Measurements from ENCODE around the gene TMEM41B.
"Not testable (repeated sequence)": the region's sequence is repeated elsewhere in the genome, so short reads cannot be mapped to it uniquely, and the experiment has no call there.

The TMEM41B gene

DNA sequence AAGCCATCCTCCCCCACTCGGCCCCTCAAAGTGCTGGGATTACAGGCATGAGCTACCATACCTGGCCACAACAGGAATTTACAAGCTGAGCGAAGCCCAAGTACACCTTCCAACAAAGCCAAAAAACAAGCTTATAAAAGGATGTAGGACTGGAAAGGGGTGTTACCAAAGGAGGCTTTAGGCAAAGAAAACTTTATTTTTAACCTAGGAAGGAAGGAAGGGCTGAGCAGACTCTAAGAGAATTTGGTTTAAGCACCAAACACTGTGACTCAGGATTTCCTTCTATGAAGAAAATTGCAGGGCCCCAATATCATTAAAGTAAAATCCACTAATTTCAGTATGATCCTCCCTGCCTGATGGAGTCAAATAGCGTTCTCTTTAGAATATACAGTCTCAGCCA lies 61.3 kb downstream of the TMEM41B start:
- H3K4me3 ChIP-seq (ENCODE audit: low read depth, low read length): no peak overlapping the region
- TF ChIP-seq, protein P1, sequence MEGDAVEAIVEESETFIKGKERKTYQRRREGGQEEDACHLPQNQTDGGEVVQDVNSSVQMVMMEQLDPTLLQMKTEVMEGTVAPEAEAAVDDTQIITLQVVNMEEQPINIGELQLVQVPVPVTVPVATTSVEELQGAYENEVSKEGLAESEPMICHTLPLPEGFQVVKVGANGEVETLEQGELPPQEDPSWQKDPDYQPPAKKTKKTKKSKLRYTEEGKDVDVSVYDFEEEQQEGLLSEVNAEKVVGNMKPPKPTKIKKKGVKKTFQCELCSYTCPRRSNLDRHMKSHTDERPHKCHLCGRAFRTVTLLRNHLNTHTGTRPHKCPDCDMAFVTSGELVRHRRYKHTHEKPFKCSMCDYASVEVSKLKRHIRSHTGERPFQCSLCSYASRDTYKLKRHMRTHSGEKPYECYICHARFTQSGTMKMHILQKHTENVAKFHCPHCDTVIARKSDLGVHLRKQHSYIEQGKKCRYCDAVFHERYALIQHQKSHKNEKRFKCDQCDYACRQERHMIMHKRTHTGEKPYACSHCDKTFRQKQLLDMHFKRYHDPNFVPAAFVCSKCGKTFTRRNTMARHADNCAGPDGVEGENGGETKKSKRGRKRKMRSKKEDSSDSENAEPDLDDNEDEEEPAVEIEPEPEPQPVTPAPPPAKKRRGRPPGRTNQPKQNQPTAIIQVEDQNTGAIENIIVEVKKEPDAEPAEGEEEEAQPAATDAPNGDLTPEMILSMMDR (IDR thresholded peaks at IDR 0.05; ENCODE audit: borderline replicate concordance, insufficient read depth, low read depth, low read length): no peak

DNA sequence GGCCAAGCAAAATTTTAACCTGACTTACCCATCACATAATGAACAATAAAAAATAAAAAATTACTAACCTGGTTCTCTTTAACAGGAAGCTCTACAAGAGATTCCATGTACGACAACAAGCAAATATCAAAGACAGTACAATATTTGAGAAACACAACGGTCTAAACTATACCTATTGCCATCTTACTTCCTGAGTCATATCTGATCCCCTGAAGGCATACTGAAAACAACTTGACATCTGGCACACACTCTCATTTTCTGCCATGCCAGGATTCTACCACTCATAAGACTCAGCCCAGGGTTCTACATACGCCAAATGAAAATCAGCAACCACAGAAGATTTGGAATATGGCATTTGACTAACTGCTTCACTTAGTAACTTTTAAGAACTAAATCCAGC lies 63.1 kb downstream of the TMEM41B start:
- no peak overlapping the region for H3K4me3 ChIP-seq (ENCODE audit: low read depth, low read length)
- TF ChIP-seq, protein P1 (IDR thresholded peaks at IDR 0.05; ENCODE audit: borderline replicate concordance, insufficient read depth, low read depth, low read length): no peak

DNA sequence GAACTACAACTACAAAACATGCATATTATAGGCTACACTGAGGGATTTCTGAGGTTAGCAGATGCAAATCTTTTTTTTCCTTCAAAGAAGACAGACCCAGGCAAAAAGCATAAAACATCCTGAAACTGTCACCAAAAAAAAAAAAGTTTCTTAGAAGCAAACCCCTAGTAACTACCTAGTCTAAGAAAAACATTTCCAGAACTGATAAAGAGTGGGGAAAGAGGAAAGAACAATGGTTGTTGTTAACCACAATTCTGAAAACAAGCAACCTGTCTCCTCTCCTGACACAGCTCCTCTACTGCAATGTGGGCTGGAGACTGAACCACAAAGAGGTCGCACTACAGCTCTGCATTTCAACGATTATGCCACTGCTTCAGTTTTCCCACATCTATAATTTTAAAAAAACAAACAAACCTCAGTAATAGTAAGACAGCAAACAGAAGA lies 64.2 kb downstream of the TMEM41B start:
- TF ChIP-seq, protein P1 (IDR thresholded peaks at IDR 0.05; ENCODE audit: borderline replicate concordance, insufficient read depth, low read depth, low read length): no peak
- H3K4me3 ChIP-seq (ENCODE audit: low read depth, low read length): no peak overlapping the region

DNA sequence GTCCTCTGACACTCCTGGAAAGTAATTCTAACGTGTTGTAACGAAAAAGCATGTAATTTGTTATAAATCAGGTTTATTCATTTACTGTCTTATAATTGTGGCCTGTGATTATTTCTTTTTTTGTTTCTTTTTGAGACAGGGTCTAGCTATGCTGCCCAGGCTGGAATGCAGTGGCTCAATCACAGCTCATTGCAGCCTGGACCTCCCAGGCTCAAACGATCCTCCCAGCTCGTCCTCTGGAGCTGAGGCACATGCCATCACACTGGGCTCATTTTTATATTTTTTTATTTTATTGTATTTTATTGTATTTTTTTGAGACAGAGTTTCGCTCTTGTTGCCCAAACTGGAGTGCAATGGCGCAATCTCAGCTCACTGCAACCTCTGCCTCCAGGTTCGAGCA lies 65.1 kb downstream of the TMEM41B start:
- TF ChIP-seq, protein P1 (IDR thresholded peaks at IDR 0.05; ENCODE audit: borderline replicate concordance, insufficient read depth, low read depth, low read length): no peak
- no peak overlapping the region for H3K4me3 ChIP-seq (ENCODE audit: low read depth, low read length)

DNA sequence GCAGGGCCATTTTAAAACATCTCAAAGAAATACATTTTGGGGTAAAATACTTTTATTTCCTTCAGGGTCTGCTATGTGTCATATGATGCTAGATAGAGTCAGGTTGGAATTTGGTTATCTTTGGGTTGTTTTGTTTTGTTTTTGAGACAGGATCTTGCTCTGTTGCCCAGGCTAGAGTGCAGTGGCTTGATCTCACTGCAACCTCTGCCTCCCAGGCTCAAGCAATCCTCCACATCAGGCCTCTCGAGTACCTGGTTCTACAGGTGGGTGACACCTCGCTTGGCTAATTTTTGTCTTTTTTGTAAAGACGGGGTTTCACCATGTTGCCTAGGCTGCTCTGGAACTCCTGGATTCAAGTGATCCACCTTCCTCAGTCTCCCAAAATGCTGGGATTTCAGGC lies 66.5 kb downstream of the TMEM41B start:
- no peak overlapping the region for H3K4me3 ChIP-seq (ENCODE audit: low read depth, low read length)

DNA sequence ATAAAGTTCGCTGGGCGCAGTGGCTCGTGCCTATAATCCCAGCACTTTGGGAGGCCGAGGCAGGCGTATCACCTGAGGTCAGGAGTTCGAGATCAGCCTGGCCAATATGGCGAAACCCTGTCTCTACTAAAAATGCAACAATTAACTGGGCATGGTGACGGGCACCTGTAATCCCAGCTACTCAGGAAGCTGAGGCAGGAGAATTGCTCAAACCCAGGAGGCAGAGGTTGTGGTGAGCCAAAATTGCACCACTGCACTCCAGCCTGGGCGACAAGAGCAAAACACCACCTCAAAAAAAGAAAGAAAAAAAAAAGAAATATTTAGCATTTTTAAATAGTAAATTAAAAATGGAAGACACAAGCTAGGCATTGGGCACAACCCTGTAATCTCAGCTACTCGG lies 78.2 kb downstream of the TMEM41B start:
- H3K4me3 ChIP-seq (ENCODE audit: low read depth, low read length): not testable (repeated sequence)

More for the DNA sequence above, 66.5 kb downstream of the TMEM41B start:
- TF ChIP-seq, protein P1 (IDR thresholded peaks at IDR 0.05; ENCODE audit: borderline replicate concordance, insufficient read depth, low read depth, low read length): no peak

DNA sequence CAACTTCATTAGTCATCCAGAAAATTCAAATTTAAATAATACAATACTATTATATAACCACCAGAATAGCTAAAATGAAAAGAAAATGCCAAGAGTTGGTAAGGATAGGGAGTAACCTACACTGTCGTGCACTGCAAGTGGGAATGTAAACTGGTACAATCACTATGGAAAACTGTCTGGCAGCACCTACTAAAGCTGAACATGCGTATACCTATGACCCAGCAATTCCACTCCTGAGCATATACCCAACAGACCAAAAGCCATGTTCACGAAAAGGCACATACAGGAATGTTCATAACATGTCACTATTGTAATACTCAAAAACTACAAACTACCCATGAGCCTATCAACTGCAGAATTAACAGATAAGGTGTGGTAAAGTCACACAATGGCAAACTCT lies 81.9 kb downstream of the TMEM41B start:
- TF ChIP-seq, protein P1 (IDR thresholded peaks at IDR 0.05; ENCODE audit: borderline replicate concordance, insufficient read depth, low read depth, low read length): no peak
- no peak overlapping the region for H3K4me3 ChIP-seq (ENCODE audit: low read depth, low read length)

DNA sequence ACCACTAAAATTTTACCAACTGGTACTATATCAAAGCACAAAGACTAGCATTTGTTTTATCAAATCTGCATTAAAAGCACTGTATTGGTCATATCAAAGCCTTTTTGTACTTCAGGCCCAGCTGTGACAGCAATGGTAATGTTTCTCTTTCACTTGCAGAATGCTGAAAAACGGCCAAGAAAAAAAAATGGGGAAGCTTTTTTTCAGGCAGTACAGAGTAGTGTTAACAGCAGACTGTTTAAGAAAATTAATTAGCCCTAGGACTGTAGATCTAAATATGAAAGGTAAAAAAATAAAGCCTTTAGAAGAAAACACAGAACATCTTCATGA lies 82.6 kb downstream of the TMEM41B start:
- TF ChIP-seq, protein P1 (IDR thresholded peaks at IDR 0.05; ENCODE audit: borderline replicate concordance, insufficient read depth, low read depth, low read length): no peak
- H3K4me3 ChIP-seq (ENCODE audit: low read depth, low read length): no peak overlapping the region

Measured in GM12875 (cell line).